SK-N-MC (cell line): ENCODE data around the gene SPATA20.

Experiments used
- DNase-seq: peaks from one replicate; pipeline ENCODE4 v3.0.0-alpha.2; 2011; ENCODE audit warnings: low read depth, low spot score
- H3K27ac ChIP-seq: fragments of 200-600 bp; sonication (generic); 2 replicates; pipeline ENCODE4 v1.5.1; 2016; ENCODE audit warnings: mixed run types
- H3K36me3 ChIP-seq: fragments of 200-600 bp; sonication (generic); 2 replicates; pipeline ENCODE4 v1.6.1; 2017; ENCODE audit warnings: antibody characterized with exemption, low read length, mixed read lengths; ENCODE audit not compliant: insufficient read depth
- H3K4me3 ChIP-seq: fragments of 200-600 bp; sonication (generic); 2 replicates; pipeline ENCODE4 v1.5.1; 2016
- H3K9ac ChIP-seq: fragments of 200-600 bp; sonication (generic); 2 replicates; pipeline ENCODE4 v1.8.0; 2017; ENCODE audit warnings: mixed run types, mixed read lengths; ENCODE audit not compliant: insufficient read length
- H3K9me3 ChIP-seq: fragments of 200-600 bp; sonication (generic); 2 replicates; pipeline ENCODE4 v1.6.1; 2017; ENCODE audit warnings: low read depth, mild to moderate bottlenecking, antibody characterized with exemption, low read length, moderate library complexity, mixed read lengths
- EZH2 ChIP-seq: fragments of 200-600 bp; sonication (generic); IDR thresholded peaks from one replicate; pipeline ENCODE4 v1.6.1; 2017; ENCODE audit warnings: antibody characterized with exemption
- FOXP2 ChIP-seq: optimal IDR thresholded peaks from 2 replicates; pipeline ENCODE3; 2011; ENCODE audit warnings: mild to moderate bottlenecking, moderate library complexity; ENCODE audit not compliant: insufficient read depth; ENCODE audit errors: extremely low read length, control extremely low read depth
- POLR2AphosphoS5 ChIP-seq: IDR thresholded peaks from 2 replicates; pipeline ENCODE4 v1.6.1; 2012; ENCODE audit warnings: mild to moderate bottlenecking, low read depth, low read length, borderline replicate concordance

SPATA20 gene

DNA sequence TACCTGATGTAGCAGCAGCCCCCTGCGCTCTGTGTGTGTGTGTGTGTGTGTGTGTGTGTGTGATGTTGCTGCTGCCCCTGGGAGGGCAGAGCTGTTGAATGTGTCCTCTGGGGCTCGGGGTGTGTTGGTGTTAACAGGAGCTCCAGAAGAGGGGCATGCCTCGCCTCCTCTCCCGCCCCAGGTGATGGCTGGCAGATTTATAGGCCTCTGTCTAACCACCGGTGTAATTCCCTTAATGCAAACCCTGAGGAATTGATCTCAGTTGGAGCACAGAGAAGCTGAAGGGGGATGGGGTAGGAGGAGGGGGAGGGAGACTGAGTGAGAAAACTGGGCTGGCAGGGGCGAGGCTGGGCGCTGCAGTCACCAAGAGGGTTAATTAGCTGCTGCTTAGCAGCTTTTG is 23.6 kb downstream of the SPATA20 start:
- TF ChIP-seq FOXP2 (no peak), EZH2 (no peak), POLR2AphosphoS5 (no peak)
- no peak for DNase-seq

DNA sequence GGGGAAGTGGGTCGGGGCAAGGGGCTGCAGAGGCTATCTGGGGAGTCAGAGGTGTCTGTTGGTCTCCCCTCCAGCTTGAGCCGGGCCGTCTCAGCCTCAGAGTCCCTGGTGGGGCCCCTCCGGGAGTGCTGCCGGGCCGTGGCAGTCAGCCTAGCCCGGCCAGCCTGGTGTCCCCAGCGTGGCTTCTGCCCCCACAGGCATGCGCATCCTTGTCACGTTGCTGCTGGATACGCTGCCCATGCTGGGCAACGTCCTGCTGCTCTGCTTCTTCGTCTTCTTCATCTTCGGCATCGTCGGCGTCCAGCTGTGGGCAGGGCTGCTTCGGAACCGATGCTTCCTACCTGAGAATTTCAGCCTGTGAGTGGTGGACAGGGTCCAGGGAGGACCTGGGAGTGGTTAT is 24.7 kb downstream of the SPATA20 start:
- no peak for DNase-seq
- Histone ChIP-seq H3K9me3 (no peaks in the 10 kb centered on the region), H3K9ac (no peak overlapping the region), H3K27ac (no peak overlapping the region), H3K4me3 (no peak overlapping the region), H3K36me3 (peaks cover 17% of the 10 kb centered on the region; the same call in 1 of the 2 replicates)
- TF ChIP-seq EZH2 = no peak
- no peak for TF ChIP-seq POLR2AphosphoS5
- TF ChIP-seq FOXP2 = no peak

More for the DNA sequence above, 23.6 kb downstream of the SPATA20 start:
- no peak overlapping the region for H3K27ac ChIP-seq
- H3K9ac ChIP-seq = no peak overlapping the region
- no peak overlapping the region for H3K4me3 ChIP-seq
- peaks cover 17% of the 10 kb centered on the region; the same call in 1 of the 2 replicates for H3K36me3 ChIP-seq
- no peaks in the 10 kb centered on the region for H3K9me3 ChIP-seq

DNA sequence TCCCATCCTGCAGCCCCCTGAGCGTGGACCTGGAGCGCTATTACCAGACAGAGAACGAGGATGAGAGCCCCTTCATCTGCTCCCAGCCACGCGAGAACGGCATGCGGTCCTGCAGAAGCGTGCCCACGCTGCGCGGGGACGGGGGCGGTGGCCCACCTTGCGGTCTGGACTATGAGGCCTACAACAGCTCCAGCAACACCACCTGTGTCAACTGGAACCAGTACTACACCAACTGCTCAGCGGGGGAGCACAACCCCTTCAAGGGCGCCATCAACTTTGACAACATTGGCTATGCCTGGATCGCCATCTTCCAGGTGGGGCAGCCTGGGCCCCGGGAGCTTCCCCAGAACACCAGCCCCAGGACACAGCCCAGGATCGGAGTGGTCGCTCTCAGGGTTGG is 25.6 kb downstream of the SPATA20 start:
- H3K36me3 ChIP-seq = peaks cover 17% of the 10 kb centered on the region; the same call in 1 of the 2 replicates
- TF ChIP-seq EZH2 = no peak
- TF ChIP-seq POLR2AphosphoS5 = no peak
- no peak for TF ChIP-seq FOXP2

DNA sequence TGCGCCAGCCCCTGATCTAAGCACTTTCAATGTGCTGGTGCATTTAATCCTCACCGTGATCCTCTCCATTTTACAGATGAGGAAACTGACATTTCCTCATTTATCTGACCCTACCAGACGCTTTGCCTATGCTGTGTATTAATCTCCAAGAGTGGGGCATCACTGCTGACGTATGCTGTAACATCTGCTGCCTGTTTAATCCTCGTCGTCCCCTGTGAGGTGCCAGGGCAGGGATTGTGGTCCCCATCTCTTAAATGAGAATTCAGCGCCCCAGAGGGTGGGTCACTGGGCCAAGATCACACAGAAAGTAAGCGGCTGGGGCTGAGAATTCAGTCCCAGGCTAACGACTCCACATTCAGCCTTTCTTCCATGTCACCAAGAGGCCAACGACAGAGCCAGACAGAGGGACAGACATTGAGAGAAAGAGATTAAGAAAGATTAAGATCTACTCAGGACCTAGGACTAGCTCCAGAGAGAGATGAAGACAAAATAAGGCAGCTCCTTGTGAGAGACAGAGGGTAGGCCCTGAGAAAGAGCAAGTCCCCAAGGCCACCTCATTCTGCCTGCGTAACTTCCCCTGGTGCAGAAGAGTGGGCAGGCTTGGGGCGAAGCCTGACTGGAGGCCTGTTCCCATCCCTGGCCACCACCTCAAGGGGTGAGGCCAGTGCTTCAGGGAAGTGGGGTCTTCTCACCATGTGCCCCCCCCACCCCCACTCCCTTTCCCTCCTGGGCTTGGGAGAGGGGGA is 27.1 kb downstream of the SPATA20 start:
- Histone ChIP-seq H3K9me3 (no peaks in the 10 kb centered on the region), H3K36me3 (peaks cover 21% of the 10 kb centered on the region; the same call in 1 of the 2 replicates), H3K27ac (no peak overlapping the region), H3K4me3 (no peak overlapping the region), H3K9ac (no peak overlapping the region)
- DNase-seq = no peak
- no peak for TF ChIP-seq POLR2AphosphoS5
- no peak for TF ChIP-seq EZH2
- no peak for TF ChIP-seq FOXP2

More for the DNA sequence above, 25.6 kb downstream of the SPATA20 start:
- no peak overlapping the region for H3K9ac ChIP-seq
- DNase-seq = no peak
- no peak overlapping the region for H3K27ac ChIP-seq
- H3K4me3 ChIP-seq = no peak overlapping the region
- H3K9me3 ChIP-seq = no peaks in the 10 kb centered on the region

DNA sequence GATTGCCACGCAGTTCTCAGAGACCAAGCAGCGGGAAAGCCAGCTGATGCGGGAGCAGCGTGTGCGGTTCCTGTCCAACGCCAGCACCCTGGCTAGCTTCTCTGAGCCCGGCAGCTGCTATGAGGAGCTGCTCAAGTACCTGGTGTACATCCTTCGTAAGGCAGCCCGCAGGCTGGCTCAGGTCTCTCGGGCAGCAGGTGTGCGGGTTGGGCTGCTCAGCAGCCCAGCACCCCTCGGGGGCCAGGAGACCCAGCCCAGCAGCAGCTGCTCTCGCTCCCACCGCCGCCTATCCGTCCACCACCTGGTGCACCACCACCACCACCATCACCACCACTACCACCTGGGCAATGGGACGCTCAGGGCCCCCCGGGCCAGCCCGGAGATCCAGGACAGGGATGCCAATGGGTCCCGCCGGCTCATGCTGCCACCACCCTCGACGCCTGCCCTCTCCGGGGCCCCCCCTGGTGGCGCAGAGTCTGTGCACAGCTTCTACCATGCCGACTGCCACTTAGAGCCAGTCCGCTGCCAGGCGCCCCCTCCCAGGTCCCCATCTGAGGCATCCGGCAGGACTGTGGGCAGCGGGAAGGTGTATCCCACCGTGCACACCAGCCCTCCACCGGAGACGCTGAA is 28.7 kb downstream of the SPATA20 start:
- H3K9ac ChIP-seq = no peak overlapping the region
- TF ChIP-seq EZH2 (no peak), POLR2AphosphoS5 (no peak)
- no peak for DNase-seq
- H3K36me3 ChIP-seq = peaks cover 21% of the 10 kb centered on the region; the same call in 1 of the 2 replicates
- H3K27ac ChIP-seq = no peak overlapping the region
- H3K4me3 ChIP-seq = no peak overlapping the region
- no peaks in the 10 kb centered on the region for H3K9me3 ChIP-seq

DNA sequence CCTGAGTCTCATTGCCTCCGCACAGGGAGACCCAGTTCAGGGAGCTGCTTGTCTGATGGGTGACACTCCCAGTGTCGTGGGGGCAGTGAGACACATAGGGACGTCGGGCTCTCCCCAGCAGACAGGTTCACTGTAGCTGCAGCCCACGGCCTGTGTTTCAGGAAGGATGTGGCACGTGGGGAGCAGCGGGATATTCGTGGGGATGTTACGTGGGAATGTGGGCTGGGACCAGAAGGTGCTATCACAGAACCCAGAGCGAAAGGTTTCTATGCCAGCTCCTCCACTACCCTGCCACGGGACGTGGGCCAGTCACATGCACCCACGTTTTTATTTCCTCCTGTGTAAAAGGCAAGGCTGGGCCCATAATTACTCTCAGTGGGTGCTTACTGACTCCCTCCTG is 29.9 kb downstream of the SPATA20 start:
- no peak for TF ChIP-seq FOXP2
- TF ChIP-seq EZH2 = no peak
- TF ChIP-seq POLR2AphosphoS5 = no peak
- H3K9me3 ChIP-seq = no peaks in the 10 kb centered on the region
- no peak for DNase-seq
- no peak overlapping the region for H3K4me3 ChIP-seq
- no peak overlapping the region for H3K9ac ChIP-seq
- H3K36me3 ChIP-seq = peaks cover 21% of the 10 kb centered on the region; the same call in 1 of the 2 replicates
- no peak overlapping the region for H3K27ac ChIP-seq

DNA sequence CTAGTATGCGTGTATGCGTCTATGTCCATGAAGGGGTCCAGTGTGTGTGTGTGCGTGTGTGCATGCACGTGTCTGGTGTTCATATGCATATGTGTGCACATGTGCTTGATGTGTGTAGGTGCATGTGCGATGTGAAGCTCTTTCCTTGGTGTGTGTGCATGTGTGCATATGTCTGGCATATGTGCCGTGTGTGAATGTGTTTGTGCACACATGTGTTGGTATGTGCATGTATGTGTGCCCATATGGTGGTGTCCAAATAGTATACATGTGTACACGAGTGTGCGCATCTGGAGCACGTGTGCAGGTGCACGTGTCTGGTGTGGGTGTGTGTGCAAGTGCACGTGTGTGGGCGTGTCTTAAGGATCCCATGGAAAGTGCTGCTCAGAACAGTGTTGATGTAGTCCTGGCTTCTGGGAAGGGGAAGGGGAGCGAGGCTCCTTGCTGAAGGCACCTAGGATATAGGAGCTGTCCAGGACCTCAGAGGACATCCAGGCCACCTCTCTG is 30.5 kb downstream of the SPATA20 start:
- Histone ChIP-seq H3K9me3 (no peaks in the 10 kb centered on the region), H3K4me3 (no peak overlapping the region), H3K36me3 (peaks cover 16% of the 10 kb centered on the region; the same call in 1 of the 2 replicates), H3K27ac (no peak overlapping the region), H3K9ac (no peak overlapping the region)
- TF ChIP-seq EZH2 (no peak), POLR2AphosphoS5 (no peak), FOXP2 (no peak)
- DNase-seq = no peak

DNA sequence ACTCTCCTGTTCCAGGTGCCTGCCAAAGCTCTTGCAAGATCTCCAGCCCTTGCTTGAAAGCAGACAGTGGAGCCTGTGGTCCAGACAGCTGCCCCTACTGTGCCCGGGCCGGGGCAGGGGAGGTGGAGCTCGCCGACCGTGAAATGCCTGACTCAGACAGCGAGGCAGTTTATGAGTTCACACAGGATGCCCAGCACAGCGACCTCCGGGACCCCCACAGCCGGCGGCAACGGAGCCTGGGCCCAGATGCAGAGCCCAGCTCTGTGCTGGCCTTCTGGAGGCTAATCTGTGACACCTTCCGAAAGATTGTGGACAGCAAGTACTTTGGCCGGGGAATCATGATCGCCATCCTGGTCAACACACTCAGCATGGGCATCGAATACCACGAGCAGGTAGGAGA is 31.2 kb downstream of the SPATA20 start:
- Histone ChIP-seq H3K9ac (no peak overlapping the region), H3K9me3 (no peaks in the 10 kb centered on the region), H3K4me3 (no peak overlapping the region), H3K27ac (no peak overlapping the region), H3K36me3 (peaks cover 11% of the 10 kb centered on the region; the same call in 1 of the 2 replicates)
- TF ChIP-seq EZH2 = no peak
- TF ChIP-seq FOXP2 = no peak
- TF ChIP-seq POLR2AphosphoS5 = no peak
- DNase-seq = no peak
